Stimulated activated CD8-positive, alpha-beta memory T cell treated with anti-CD3 and anti-CD28 coated beads, Interleukin-4, amount 100 ng/mL, for 1 hour (primary cell): ENCODE results near the gene LAT.
"Not testable (repeated sequence)": the region's sequence is repeated elsewhere in the genome, so short reads cannot be mapped to it uniquely, and the experiment has no call there.

Experiments used
- DNase-seq, 2 donors: peaks; one replicate each; pipeline ENCODE4 v3.0.0-alpha.2; 2020; ENCODE audit warnings: low read depth in 2 of 2, low spot score in 1 of 2

LAT gene

DNA sequence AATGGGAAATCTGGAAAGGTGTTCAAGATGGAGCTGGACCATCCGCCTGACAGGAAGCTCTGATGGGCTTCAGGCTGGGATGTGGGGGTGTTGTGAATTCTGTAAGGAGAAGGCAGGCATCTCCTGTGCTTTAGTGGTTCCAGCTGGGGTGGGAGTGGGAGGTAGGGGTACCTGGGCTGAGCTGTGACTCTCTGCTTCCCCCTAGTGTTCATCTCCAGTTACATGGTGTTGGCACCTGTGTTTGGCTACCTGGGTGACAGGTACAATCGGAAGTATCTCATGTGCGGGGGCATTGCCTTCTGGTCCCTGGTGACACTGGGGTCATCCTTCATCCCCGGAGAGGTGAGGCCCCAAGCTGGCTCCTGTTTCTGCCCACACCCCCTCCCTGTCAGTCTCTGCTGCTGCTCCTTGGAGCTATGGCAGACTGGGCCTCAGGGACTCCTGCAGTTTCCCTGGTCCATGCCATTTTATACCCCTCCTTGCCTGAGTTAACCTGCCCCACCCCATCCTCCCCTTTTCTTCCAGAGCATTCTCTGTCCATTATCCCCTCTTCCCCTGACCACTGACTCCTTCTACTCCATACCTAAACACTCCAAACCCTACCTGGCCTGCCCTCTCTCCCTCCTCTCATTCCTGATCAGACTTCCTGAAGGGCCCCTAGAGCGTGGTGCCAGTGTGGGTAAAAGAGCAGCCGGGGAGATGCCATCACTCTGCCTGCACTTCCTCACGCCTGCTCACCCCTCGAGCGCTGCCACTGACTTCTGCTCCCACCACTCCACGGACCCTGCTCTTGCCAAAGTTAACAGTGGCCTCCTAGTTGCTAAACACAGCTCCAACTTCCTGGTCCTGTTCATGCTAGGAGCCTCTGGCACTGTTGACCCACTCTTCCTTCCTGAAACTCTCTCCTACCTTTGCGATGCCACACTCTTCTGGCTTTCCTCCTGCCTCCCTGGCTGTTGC is 6.9 kb upstream of the LAT start:
- no peak for DNase-seq

DNA sequence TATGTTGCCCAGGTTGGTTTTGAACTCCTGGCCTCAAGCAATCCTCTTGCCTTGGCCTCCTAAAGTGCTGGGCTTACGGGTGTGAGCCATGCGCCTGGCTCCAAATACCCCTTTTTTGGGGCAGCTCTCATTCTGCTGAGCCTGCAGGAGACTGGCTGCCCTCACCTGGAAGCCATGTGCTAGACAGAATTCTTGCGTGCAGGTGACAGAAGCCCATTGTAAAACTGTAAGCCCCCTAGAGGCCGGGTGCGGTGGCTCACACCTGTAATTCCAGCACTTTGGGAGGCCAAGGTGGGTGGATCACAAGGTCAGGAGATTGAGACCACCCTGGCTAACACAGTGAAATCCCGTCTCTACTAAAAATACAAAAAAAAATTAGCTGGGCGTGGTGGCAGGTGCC is 4.5 kb upstream of the LAT start:
- DNase-seq, result not testable (repeated sequence)

DNA sequence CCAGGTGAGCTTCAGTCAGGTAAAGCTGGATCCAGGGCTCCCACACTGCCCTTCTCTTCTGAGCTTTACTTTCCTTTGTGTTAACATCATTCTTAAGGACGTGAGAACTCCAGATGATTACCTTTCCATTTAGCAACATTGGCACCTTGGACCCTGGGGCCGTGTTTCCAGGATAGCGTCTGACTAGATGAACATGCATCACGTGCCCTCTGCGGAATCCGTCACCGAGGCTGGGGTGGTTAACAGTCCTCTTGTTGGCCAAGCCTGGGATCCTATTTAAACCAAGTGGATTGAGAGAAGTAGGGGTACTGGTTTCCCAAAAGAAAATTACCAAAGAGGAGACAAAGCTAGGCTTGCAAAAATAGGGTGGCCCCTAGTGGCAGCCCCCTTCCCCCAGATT is 3.9 kb upstream of the LAT start:
- no peak for DNase-seq

DNA sequence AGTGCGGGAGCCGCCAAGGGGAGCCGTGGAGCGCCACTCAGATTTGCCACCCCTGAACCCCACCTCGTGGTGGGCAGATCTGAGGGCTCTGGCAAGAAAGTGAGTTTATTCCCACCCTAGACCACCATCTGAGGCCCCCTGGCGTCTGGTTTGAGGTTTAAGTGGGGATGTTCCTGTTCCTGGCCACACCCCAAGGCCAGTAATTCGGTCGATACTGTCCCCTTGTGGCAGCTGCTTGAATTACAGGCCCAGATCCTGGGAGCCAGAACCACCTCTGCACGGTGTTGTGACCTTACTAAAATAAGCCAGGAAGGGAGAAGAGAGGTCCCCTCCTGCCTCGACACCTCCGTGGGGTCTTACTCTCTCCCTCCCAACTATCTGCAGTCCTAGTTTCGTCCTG is 3.3 kb upstream of the LAT start:
- DNase-seq, result no peak

DNA sequence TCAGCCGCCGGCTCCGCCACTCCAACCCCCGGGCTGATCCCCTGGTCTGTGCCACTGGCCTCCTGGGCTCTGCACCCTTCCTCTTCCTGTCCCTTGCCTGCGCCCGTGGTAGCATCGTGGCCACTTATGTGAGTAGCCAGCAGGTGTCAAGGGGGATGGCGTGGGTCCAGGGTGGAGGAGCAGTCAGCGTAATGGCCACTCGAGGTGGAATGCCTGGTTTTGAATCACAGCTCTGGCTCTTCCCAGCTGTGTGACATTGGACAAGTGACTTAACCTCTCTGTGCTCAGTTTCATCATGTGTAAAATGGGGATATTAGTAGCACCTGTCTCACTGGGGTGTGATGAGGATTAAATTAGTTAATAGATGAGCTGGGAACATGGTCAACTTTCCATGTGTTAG is 2.4 kb upstream of the LAT start:
- DNase-seq, result no peak

DNA sequence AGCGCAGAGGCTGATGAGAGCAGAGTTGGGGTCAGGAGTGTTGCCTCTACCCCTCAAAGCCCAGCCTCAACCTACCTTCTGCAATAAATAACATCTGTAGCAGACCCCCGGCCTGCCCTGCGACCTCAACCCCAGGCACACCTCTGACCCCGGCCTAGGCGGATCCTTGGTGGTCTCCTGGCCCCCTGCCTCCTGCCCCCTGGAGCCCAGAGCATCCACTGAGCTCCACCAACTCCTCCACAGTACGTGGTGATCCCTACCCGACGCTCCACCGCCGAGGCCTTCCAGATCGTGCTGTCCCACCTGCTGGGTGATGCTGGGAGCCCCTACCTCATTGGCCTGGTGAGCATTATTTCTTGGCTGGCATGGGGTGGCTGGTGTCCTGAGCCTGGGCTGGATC is 1.9 kb upstream of the LAT start:
- DNase-seq, result no peak

DNA sequence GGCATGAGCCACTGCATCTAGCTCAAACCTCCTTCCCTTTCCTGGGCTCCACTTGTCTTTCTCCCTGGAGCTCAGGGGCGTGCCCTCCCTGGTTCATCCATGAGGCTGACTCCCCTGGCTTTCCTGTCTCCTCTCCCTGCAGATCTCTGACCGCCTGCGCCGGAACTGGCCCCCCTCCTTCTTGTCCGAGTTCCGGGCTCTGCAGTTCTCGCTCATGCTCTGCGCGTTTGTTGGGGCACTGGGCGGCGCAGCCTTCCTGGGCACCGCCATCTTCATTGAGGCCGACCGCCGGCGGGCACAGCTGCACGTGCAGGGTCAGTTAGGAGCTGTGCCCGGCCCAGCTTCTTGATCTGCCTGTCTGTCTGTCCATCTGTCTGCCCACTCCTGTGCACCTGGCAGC is 1.2 kb upstream of the LAT start:
- DNase-seq, result no peak

DNA sequence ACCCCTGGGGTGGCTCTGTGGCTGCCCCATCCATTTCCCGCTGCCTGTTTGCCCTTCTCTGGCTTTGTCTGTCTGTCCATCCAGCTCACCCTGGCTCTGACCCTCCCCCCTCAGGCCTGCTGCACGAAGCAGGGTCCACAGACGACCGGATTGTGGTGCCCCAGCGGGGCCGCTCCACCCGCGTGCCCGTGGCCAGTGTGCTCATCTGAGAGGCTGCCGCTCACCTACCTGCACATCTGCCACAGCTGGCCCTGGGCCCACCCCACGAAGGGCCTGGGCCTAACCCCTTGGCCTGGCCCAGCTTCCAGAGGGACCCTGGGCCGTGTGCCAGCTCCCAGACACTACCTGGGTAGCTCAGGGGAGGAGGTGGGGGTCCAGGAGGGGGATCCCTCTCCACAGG is 761 bp upstream of the LAT start:
- DNase-seq, result no peak

DNA sequence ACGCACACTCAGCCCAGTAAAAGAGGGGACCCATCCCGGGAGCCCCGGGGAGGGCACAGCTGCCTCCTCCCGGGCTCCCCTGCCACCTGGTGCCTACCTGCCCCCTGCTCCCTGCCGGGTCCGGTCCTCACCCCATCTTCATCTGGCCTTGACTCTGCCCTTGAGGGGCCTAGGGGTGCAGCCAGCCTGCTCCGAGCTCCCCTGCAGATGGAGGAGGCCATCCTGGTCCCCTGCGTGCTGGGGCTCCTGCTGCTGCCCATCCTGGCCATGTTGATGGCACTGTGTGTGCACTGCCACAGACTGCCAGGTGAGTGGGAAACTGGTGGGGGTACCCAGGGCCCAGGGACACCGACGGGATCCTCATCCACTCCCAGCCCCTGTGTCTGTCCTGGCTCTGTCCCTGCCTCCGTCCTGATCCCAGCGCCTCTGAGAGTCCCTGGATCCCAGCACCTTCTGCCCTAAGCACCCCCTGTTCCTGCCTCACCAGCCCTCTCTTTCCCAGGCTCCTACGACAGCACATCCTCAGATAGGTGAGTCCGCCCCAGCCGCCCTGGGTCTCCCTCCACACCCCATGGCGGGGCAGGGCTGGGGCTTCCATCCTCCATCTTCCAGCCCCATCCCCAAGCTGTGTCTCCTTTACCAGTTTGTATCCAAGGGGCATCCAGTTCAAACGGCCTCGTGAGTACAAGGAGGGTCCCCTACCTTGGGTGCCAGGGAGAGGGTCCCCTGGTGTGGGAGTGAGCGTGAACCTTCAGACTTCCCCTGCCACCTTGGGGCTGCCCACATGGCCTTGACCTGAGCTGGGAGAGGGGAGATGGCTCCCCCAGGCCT is 574 bp downstream of the LAT start:
- DNase-seq, result no peak

DNA sequence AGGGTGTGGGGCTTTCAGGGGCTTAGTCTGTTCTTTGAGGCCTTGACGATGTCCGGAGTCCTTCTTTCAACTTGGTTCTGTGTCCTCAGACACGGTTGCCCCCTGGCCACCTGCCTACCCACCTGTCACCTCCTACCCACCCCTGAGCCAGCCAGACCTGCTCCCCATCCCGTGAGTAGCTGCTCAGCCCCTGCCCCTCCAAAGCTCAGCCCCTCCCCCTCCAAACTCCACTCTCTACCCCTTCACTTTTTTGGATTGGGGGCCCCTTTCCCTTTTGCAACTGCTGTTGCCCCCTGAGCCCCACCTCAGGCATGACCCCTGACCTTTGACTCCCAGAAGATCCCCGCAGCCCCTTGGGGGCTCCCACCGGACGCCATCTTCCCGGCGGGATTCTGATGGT is 1.2 kb downstream of the LAT start:
- no peak for DNase-seq

DNA sequence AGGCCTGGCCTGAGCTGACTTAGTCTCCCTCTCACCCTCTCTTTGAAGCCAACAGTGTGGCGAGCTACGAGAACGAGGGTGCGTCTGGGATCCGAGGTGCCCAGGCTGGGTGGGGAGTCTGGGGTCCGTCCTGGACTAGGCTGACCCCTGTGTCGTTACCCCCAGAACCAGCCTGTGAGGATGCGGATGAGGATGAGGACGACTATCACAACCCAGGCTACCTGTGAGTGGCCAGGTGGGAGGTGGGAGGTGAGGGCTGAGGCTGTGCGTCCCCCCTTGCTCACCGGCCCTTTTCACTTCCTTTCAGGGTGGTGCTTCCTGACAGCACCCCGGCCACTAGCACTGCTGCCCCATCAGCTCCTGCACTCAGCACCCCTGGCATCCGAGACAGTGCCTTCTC is 1.6 kb downstream of the LAT start:
- no peak for DNase-seq

DNA sequence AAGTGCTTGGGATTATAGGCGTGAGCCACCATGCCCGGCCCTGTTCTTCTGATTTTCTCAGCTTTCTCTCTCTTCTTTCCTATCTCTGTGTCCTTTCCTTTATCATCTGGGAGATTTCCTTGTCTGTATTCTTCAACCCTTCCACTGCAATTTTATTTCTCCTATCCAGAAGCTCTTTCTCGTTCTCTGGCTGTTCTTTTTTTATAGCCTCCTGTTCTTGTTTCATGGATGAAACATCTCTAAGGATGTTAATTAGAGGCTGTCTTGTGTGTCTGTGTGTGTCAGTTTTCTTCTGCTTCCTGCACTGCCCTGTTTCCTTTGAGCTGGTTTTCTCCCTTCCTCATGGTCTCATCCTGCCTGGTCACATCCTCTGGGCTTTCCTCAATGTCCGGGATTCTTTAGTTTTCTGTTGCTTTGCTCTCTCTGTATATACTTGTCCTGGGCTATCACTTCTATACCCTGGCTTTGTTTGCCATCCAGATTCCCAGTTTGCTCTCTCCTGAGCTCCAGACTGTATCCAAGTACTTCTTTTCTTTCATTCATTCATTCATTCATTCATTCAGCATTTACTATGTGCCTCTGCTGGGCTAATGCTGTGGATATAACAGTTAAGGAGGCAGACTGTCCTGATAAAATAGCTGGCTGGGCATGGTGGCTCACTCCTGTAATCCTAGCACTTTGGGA is 2.5 kb downstream of the LAT start:
- DNase-seq, result no peak

DNA sequence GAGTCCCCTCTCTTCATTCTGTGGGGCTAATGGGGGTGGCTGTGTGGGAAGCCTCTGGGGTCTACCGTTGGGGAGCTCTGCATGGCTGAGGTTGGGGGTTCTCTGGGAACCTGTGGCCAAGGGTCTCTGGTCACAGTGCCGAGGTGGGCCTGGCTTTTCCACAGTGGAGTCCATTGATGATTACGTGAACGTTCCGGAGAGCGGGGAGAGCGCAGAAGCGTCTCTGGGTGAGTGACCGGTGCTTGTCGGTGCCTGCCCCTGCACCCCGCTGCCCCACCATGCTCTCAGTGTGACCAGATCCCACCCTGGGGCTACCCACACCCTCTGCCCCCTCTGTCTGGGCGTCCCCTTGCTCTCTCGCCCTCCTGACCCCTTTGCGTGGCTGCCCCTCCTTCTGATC is 4.5 kb downstream of the LAT start:
- DNase-seq, result no peak

DNA sequence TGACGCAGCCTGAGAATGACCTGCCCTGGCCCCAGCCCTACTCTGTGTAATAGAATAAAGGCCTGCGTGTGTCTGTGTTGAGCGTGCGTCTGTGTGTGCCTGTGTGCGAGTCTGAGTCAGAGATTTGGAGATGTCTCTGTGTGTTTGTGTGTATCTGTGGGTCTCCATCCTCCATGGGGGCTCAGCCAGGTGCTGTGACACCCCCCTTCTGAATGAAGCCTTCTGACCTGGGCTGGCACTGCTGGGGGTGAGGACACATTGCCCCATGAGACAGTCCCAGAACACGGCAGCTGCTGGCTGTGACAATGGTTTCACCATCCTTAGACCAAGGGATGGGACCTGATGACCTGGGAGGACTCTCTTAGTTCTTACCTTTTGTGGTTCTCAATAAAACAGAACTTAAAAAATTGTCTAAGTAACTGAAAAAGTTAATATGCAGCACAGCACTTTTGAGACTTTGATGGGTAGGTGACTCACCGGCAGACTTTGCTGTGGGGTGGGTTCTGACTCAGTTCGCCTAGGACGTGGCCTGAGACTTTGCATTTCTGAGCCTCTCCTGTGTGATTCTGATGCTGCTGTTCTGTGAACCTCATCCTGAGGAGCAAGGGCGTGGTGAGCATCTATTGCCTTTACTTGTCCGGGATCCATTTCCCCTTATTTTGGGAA is 5.7 kb downstream of the LAT start:
- no peak for DNase-seq

DNA sequence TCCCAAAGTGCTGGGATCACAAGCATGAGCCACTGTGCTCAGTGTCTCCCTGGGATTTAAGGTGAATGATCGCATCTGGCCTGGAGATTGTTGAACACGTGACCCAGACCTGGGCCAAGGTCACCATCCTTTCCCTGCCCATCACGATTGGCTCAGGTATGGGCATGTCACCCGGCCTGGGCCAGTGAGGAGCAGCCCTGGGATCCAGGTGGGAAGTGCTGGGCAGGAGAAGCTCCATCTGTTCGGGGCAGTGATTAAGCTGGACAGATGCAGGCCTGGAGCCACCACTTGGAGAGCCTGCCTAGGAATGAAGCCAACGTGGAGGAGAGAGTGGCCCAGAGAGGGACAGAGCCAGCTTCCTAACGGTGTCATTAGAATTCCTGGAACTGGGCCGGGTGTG is 6.8 kb downstream of the LAT start:
- no peak for DNase-seq

DNA sequence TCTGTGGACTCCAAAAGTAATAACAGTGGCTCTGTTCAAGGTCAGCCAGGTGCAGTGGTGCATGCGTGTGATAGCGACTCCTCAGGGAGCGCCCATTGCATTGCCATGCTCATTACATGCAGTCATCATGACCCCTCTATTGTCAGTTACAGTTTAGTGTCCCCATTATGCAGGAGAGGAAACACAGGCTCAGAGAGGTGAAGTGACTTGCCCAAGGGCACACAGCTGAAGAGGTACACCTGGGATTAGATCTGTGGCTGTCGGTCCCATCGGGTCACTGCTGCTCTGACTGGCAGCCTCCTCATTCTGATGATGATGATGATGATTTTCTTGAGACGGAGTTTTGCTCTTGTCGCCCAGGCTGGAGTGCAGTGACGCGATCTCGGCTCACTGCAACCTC is 7.6 kb downstream of the LAT start:
- DNase-seq, result no peak

DNA sequence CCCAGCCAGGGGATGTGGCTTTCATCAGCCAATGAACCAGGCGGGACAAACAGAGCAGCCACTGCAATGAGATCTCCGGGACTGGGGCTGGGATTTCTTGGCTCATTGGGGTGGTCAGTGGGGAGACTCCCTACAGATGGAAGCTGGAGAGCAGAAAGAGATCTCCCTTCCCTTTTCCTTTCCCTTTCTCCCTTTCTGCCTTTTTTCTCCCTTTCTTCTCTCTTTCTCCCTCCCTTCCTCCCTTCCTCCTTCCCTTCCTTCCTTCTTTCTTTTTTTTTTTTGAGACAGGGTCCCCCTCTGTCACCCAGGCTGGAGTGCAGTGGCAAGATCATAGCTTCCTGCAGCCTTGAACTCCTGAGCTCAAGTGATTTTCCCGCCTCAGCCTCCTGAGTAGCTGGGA is 14.0 kb downstream of the LAT start:
- no peak for DNase-seq

DNA sequence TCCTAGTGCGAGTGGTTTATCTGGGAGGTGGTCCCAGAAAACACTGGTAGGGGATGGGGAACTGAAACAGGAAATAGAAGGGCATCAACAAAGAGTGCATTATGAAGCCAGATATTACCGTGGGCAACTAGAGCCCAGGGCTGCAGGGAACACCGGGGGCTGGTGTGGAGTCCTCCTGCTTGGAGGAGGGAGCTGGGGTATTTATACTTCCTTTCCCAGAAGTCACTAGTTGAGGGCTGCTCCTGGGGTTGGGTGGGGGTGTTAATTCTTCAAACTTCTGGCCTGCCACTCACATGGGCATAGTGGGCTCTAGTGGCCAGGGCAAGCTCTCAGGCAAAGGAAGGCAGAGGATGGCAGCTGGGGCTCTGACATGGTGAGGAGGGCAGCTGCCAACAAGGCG is 14.7 kb downstream of the LAT start:
- DNase-seq, result no peak

DNA sequence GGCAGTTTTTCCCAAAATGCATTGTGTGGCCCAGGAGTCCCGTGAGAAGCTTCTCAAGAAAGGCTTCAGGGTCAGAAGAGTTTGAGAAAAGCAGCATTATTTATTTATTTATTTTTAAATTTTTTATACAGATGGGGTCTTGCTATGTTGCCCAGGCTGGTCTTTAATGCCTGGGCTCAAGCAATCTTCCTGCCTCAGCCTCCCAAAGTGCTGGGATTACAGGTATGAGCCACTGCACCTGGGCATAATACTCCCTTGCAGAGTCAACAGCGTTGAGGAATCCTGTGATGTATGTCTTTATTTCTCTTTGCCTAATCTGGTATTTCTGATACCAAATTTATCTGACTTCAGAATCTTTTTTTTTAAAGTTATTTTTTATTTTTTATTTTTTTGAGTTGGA is 15.2 kb downstream of the LAT start:
- DNase-seq, result no peak

DNA sequence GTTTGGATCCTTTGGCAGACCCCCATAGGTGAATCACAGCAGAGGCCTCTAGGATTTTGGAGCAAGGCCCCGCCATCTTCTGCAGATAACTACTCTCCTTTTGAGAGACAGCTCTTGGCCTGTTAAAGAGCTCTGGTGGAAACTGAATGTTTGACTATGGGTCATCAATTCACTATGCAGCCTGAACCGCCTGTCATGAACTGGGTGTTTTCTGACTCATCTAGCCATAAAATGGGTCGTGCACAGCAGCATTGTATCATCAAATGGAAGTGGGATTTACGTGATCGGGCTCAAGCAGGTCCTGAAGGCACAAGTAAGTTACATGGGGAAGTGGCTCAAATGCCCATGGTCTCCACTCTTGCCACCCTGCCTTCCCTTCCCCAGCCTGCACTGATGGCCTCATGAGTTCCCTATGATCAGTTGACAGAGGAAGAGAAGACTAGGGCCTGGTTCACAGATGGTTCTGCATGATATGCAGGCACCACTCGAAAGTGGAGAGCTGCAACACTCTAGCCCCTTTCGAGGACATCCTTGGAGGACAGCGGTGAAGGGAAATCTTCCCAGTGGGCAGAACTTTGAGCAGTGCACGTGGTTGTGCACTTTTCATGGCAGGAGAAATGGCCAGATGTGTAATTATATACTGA is 19.8 kb downstream of the LAT start:
- DNase-seq, result not testable (repeated sequence)
